Glutamatergic neuron (in vitro differentiated cells): ENCODE data around the gene PRPH. TPM values are rescaled to one million over a fixed set of nuclear protein-coding genes. Genes with fewer than 3 reads are reported as not detected.

Source experiments
- DNase-seq: peaks from one replicate; pipeline ENCODE4 v3.0.0; 2022
- H3K27ac Mint-ChIP-seq: one replicate; pipeline ENCODE4 v1.8.0; 2020; ENCODE audit warnings: mild to moderate bottlenecking, mixed read lengths, inconsistent platforms; ENCODE audit not compliant: unreplicated experiment
- H3K27me3 Mint-ChIP-seq: one replicate; pipeline ENCODE4 v1.8.0; 2020; ENCODE audit warnings: mild to moderate bottlenecking, moderate library complexity, mixed read lengths, inconsistent platforms; ENCODE audit not compliant: unreplicated experiment
- H3K36me3 Mint-ChIP-seq: one replicate; pipeline ENCODE4 v1.8.0; 2020; ENCODE audit warnings: mild to moderate bottlenecking, mixed read lengths, inconsistent platforms; ENCODE audit not compliant: unreplicated experiment
- H3K4me1 Mint-ChIP-seq: one replicate; pipeline ENCODE4 v1.8.0; 2020; ENCODE audit warnings: mild to moderate bottlenecking, low read depth, mixed read lengths, inconsistent platforms; ENCODE audit not compliant: unreplicated experiment
- H3K4me3 Mint-ChIP-seq: one replicate; pipeline ENCODE4 v1.8.0; 2020; ENCODE audit warnings: mild to moderate bottlenecking, mixed read lengths, inconsistent platforms; ENCODE audit not compliant: unreplicated experiment
- H3K9me3 Mint-ChIP-seq: one replicate; pipeline ENCODE4 v1.8.0; 2020; ENCODE audit warnings: mild to moderate bottlenecking, moderate library complexity, mixed read lengths, inconsistent platforms; ENCODE audit not compliant: unreplicated experiment
- CTCF ChIP-seq: fragments of 200-600 bp; sonication (generic); IDR thresholded peaks from one replicate; pipeline ENCODE4 v1.5.0; 2021; ENCODE audit not compliant: partially characterized antibody, unreplicated experiment
- total RNA-seq: library from RNA; stranded (reverse); fragmentation: NEBNext Ultra II Directional; extraction: Animal tissue kit (Norgen Biotek cat#: 25700); gene quantifications from one replicate; pipeline ENCODE4 v1.2.1, GENCODE V29; 2021; ENCODE audit not compliant: unreplicated experiment

PRPH gene
- total RNA-seq, 1 donor from 2014 or later, result 2,189 TPM

- H3K9me3 Mint-ChIP-seq, result no peaks in the 10 kb centered on the region
- no peaks in the 10 kb centered on the region for H3K4me1 Mint-ChIP-seq
- H3K4me3 Mint-ChIP-seq, result no peak overlapping the region
- H3K27me3 Mint-ChIP-seq, result no peaks in the 10 kb centered on the region
- H3K36me3 Mint-ChIP-seq, result no peaks in the 10 kb centered on the region
- DNase-seq, result no peak
- H3K27ac Mint-ChIP-seq, result no peak overlapping the region
- no peak for TF ChIP-seq CTCF
Observed at GRCh38 chr12:49259452-49259851, 35.5 kb upstream of the PRPH start.

- Mint-ChIP-seq H3K36me3 (no peaks in the 10 kb centered on the region), H3K4me3 (no peak overlapping the region), H3K4me1 (no peaks in the 10 kb centered on the region), H3K9me3 (no peaks in the 10 kb centered on the region), H3K27me3 (no peaks in the 10 kb centered on the region), H3K27ac (no peak overlapping the region)
- no peak for TF ChIP-seq CTCF
- DNase-seq, result no peak
Observed at GRCh38 chr12:49260166-49260565, 34.8 kb upstream of the PRPH start.

- no peak for TF ChIP-seq CTCF
- no peaks in the 10 kb centered on the region for H3K9me3 Mint-ChIP-seq
- H3K27me3 Mint-ChIP-seq, result no peaks in the 10 kb centered on the region
- no peak overlapping the region for H3K27ac Mint-ChIP-seq
- no peak overlapping the region for H3K4me3 Mint-ChIP-seq
- DNase-seq, result no peak
- no peaks in the 10 kb centered on the region for H3K36me3 Mint-ChIP-seq
- H3K4me1 Mint-ChIP-seq, result no peaks in the 10 kb centered on the region
Observed at GRCh38 chr12:49260571-49261363, 34.2 kb upstream of the PRPH start.

GRCh38 chr12:49261721-49262120 lies 33.2 kb upstream of the PRPH start:
- Mint-ChIP-seq H3K4me1 (no peaks in the 10 kb centered on the region), H3K27ac (no peak overlapping the region), H3K36me3 (no peaks in the 10 kb centered on the region), H3K27me3 (peaks cover 2% of the 10 kb centered on the region), H3K4me3 (no peak overlapping the region), H3K9me3 (no peaks in the 10 kb centered on the region)
- no peak for TF ChIP-seq CTCF
- DNase-seq, result no peak

- H3K4me3 Mint-ChIP-seq, result peak overlapping the region; percentile 88
- no peak overlapping the region for H3K27ac Mint-ChIP-seq
- H3K9me3 Mint-ChIP-seq, result no peaks in the 10 kb centered on the region
- TF ChIP-seq CTCF, result no peak
- peaks cover 2% of the 10 kb centered on the region for H3K27me3 Mint-ChIP-seq
- H3K36me3 Mint-ChIP-seq, result no peaks in the 10 kb centered on the region
- no peaks in the 10 kb centered on the region for H3K4me1 Mint-ChIP-seq
- DNase-seq, result no peak
Observed at GRCh38 chr12:49263400-49263763, 31.6 kb upstream of the PRPH start.
